ENCODE results near the gene ATP6V1C2.

ATP6V1C2 gene

DNA sequence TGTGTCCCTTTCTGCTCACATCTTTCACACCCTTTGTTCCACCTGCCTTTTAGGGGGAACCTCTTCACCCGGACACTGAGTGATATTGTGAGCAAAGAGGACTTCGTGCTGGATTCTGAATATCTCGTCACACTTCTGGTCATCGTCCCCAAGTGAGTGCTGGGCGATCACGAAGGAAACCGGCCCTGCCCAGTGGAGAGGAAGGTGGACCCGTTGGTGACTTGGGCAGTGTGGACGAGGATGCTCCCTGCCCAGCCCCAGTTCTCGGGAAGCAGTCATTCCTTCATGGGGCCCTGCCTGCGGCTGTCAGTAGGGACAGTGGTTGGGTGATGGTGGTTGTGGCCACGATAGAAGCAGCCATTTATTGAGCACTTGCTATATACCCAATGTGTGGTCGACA, 50.4 kb downstream of the ATP6V1C2 start:
- no peak for DNase-seq (ENCODE audit: low read depth)
- H3K4me3 ChIP-seq (ENCODE audit: control insufficient read depth, low read depth, low read length) = no peak overlapping the region
- TF ChIP-seq, protein P1, sequence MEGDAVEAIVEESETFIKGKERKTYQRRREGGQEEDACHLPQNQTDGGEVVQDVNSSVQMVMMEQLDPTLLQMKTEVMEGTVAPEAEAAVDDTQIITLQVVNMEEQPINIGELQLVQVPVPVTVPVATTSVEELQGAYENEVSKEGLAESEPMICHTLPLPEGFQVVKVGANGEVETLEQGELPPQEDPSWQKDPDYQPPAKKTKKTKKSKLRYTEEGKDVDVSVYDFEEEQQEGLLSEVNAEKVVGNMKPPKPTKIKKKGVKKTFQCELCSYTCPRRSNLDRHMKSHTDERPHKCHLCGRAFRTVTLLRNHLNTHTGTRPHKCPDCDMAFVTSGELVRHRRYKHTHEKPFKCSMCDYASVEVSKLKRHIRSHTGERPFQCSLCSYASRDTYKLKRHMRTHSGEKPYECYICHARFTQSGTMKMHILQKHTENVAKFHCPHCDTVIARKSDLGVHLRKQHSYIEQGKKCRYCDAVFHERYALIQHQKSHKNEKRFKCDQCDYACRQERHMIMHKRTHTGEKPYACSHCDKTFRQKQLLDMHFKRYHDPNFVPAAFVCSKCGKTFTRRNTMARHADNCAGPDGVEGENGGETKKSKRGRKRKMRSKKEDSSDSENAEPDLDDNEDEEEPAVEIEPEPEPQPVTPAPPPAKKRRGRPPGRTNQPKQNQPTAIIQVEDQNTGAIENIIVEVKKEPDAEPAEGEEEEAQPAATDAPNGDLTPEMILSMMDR (IDR thresholded peaks at IDR 0.05; ENCODE audit: control insufficient read depth, insufficient read depth, low read depth, low read length, missing control alignments) = no peak

DNA sequence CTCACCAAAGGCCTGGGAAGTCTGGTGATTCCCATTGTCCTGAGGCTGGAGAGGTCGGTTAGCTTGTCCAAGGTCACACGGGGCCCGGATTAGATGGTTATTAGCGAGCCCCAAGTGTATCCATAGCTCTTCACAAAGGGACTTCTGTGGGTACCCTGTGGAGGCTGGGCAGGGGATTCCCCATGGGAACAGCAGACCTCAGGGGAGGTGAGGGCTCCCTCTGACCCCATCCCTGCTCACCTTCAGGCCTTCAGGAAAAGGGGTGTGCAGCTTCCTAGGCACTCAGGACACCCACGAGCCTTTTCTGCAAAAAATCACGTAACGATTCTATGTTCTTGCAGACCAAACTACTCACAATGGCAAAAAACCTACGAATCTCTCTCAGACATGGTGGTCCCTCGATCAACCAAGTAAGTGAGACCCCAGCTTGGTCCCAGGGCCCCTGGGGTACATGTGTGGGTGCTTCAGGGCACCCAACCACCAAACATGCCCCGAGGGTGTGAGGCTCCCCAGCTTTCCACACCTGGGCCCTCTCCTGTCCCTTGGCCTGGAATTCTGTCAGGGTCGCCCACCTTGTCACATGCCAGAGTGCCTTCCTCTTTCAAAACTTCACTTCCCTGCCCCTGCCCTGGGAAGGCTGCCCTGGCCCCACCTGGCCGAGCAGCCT, 50.9 kb downstream of the ATP6V1C2 start:
- TF ChIP-seq, protein P1 (IDR thresholded peaks at IDR 0.05; ENCODE audit: control insufficient read depth, insufficient read depth, low read depth, low read length, missing control alignments) = no peak
- no peak overlapping the region for H3K4me3 ChIP-seq (ENCODE audit: control insufficient read depth, low read depth, low read length)
- DNase-seq (ENCODE audit: low read depth) = no peak

DNA sequence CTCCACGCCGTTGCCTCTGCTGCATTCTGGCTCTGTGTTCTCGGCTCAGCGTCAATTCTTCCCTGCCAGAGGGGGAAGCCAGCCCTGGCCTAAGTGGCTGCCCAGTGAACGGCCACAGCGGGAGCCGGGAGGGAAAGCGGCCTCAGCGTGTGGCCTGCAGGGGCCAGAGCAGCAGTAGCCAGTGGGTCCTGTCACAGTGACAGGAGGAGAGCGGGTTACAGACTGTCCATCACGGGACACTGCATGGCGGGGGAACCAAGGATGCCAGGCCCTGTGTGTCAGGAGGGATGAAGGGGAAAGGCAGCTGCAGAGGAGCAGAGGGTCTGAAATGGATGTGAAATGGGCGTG, 51.4 kb downstream of the ATP6V1C2 start:
- DNase-seq (ENCODE audit: low read depth) = no peak
- no peak overlapping the region for H3K4me3 ChIP-seq (ENCODE audit: control insufficient read depth, low read depth, low read length)
- TF ChIP-seq, protein P1 (IDR thresholded peaks at IDR 0.05; ENCODE audit: control insufficient read depth, insufficient read depth, low read depth, low read length, missing control alignments) = no peak

DNA sequence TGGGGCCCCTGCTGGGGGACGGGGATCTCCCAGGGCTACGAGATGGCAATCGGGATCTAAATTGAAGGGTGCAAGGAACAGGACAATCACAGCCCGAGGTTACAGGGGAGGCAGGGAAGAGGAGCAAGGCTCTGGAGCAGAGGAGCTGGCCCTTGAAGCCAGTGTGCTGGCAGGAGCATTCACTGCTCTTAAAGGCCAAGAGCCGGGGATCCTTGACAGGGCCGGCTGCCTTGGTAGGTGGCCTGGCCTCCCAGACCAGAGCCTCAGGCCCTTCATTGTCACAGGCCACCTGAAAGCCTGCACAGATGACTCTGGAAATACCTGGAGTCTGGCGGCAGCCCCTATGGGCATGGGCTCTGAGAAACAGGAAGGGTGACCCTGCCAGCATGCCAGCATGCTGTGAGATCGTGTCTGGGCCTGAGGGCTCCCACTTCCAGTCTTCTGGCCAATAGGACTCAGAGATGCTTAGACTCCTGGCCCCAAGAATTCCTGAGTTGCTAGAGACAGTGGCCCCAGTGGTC, 52.5 kb downstream of the ATP6V1C2 start:
- DNase-seq (ENCODE audit: low read depth) = no peak
- TF ChIP-seq, protein P1 (IDR thresholded peaks at IDR 0.05; ENCODE audit: control insufficient read depth, insufficient read depth, low read depth, low read length, missing control alignments) = no peak

DNA sequence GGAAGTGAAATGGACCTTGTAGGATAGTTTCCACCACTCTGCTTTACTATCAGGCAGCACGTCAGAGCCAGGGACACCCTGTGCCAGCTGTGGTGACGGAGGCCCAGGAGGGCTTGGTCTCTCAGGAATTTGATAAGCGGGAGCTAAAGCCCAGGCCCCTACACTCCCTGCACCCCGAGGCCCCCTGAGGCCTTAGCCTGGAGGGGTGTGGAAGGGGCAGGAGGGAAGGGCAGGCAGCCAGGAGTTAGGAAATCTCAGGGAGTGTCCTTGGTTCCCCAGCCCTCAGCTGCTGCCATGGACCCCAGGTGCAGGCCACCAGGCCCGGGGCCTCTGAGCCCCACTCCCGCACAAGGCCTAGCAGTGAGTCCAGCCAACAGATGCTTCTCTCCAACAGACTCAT, 53.0 kb downstream of the ATP6V1C2 start:
- DNase-seq (ENCODE audit: low read depth) = no peak
- H3K4me3 ChIP-seq (ENCODE audit: control insufficient read depth, low read depth, low read length) = no peak overlapping the region
- TF ChIP-seq, protein P1 (IDR thresholded peaks at IDR 0.05; ENCODE audit: control insufficient read depth, insufficient read depth, low read depth, low read length, missing control alignments) = no peak

More for the DNA sequence above, 52.5 kb downstream of the ATP6V1C2 start:
- H3K4me3 ChIP-seq (ENCODE audit: control insufficient read depth, low read depth, low read length) = no peak overlapping the region

DNA sequence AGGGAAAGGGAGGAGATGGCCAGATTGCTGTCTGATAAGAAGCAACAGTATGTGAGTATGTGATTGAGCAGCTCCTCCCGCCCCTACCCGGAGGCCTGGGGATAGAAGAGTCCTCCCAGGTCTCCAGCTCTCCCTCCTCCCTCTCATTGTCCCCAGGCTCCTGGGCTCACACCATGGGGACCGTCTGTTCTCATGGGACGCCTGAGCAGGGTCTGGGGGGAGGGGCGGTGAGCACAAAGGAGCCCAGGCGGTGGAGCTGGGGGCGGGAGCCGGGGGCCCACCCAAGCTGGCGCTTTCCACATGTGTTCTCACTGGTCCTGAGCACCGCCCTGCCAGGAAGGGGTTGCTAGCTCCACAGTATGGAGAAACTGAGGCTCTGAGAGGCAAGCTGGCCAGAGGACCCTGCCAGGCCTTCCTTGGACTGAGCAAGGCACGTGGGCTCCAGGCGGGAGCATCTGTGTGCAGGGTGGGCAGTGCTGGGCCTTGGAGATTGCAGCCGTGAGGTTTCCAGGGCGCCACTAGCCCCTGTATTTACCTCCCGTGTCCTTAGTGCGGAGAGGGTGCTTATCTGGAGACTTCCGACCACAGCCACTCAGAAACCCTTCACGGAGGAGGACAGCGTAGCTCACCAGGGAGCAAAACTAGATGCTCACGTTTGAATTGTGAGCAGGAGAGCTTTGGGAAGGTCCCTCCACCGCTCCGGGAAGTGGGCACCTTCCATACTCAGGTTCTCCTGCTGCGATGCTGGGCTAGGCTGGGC, 53.8 kb downstream of the ATP6V1C2 start:
- no peak overlapping the region for H3K4me3 ChIP-seq (ENCODE audit: control insufficient read depth, low read depth, low read length)
- TF ChIP-seq, protein P1 (IDR thresholded peaks at IDR 0.05; ENCODE audit: control insufficient read depth, insufficient read depth, low read depth, low read length, missing control alignments) = no peak
- DNase-seq (ENCODE audit: low read depth) = no peak
